Activated T-cell treated with anti-CD3 and anti-CD28 coated beads for 48 hours (primary cell): ENCODE results near the gene LKAAEAR1.
"Not testable (repeated sequence)": the region's sequence is repeated elsewhere in the genome, so short reads cannot be mapped to it uniquely, and the experiment has no call there.

Experiments used
- DNase-seq: peaks from one replicate; pipeline ENCODE4 v3.0.0-alpha.2; 2020; ENCODE audit warnings: low read depth

Gene LKAAEAR1

GRCh38 chr20:64083804-64084684 is at the start of gene LKAAEAR1:
Gene LKAAEAR1, minus strand, starts transcription at chr20:64084398. Its CDS starts 179 bp downstream, at chr20:64084219.
- DNase-seq: no peak

- DNase-seq: no peak
These were observed 47.2 kb upstream of the LKAAEAR1 start for GRCh38 chr20:64131406-64131805.

GRCh38 chr20:64130876-64131275 is 46.7 kb upstream of the LKAAEAR1 start:
- no peak for DNase-seq

- DNase-seq: no peak
These were observed 46.1 kb upstream of the LKAAEAR1 start for GRCh38 chr20:64130271-64130670.

GRCh38 chr20:64129146-64129782 is 45.1 kb upstream of the LKAAEAR1 start:
- no peak for DNase-seq

- not testable (repeated sequence) for DNase-seq
These were observed 39.3 kb upstream of the LKAAEAR1 start for GRCh38 chr20:64123517-64123916.

- DNase-seq: not testable (repeated sequence)
These were observed 38.7 kb upstream of the LKAAEAR1 start for GRCh38 chr20:64122927-64123326.

- DNase-seq: no peak
These were observed 37.4 kb upstream of the LKAAEAR1 start for GRCh38 chr20:64121586-64121985.

GRCh38 chr20:64119681-64120341 is 35.6 kb upstream of the LKAAEAR1 start:
- no peak for DNase-seq

GRCh38 chr20:64119301-64119680 is 35.1 kb upstream of the LKAAEAR1 start:
- DNase-seq: no peak

GRCh38 chr20:64117432-64117777 is 33.2 kb upstream of the LKAAEAR1 start:
- not testable (repeated sequence) for DNase-seq

GRCh38 chr20:64116541-64117431 is 32.6 kb upstream of the LKAAEAR1 start:
- no peak for DNase-seq

GRCh38 chr20:64116016-64116415 is 31.8 kb upstream of the LKAAEAR1 start:
- DNase-seq: no peak

GRCh38 chr20:64115171-64115911 is 31.1 kb upstream of the LKAAEAR1 start:
- no peak for DNase-seq

GRCh38 chr20:64114356-64114971 is 30.3 kb upstream of the LKAAEAR1 start:
- DNase-seq: no peak

GRCh38 chr20:64113796-64114355 is 29.7 kb upstream of the LKAAEAR1 start:
- DNase-seq: no peak

GRCh38 chr20:64113444-64113775 is 29.2 kb upstream of the LKAAEAR1 start:
- no peak for DNase-seq

- DNase-seq: no peak
These were observed 28.7 kb upstream of the LKAAEAR1 start for GRCh38 chr20:64112691-64113443.

- DNase-seq: no peak
These were observed 27.8 kb upstream of the LKAAEAR1 start for GRCh38 chr20:64111841-64112641.
